CD4-positive, alpha-beta T cell treated with Interleukin-2 at 100 ng/mL for 4 hours (primary cell): ENCODE measurements around the gene PAK6.
A peak's percentile ranks its signal among the peaks of the same experiment; 100 is the strongest.

ENCODE experiments used
- DNase-seq: peaks from one replicate; pipeline ENCODE4 v3.0.0-alpha.2; 2020; ENCODE audit warnings: low spot score

PAK6 gene

GRCh38 chr15:40310993-40311392 lies 72.1 kb downstream of the PAK6 start:
- no peak for DNase-seq

GRCh38 chr15:40312370-40313158 lies 73.7 kb downstream of the PAK6 start:
- DNase-seq, result no peak

DNA sequence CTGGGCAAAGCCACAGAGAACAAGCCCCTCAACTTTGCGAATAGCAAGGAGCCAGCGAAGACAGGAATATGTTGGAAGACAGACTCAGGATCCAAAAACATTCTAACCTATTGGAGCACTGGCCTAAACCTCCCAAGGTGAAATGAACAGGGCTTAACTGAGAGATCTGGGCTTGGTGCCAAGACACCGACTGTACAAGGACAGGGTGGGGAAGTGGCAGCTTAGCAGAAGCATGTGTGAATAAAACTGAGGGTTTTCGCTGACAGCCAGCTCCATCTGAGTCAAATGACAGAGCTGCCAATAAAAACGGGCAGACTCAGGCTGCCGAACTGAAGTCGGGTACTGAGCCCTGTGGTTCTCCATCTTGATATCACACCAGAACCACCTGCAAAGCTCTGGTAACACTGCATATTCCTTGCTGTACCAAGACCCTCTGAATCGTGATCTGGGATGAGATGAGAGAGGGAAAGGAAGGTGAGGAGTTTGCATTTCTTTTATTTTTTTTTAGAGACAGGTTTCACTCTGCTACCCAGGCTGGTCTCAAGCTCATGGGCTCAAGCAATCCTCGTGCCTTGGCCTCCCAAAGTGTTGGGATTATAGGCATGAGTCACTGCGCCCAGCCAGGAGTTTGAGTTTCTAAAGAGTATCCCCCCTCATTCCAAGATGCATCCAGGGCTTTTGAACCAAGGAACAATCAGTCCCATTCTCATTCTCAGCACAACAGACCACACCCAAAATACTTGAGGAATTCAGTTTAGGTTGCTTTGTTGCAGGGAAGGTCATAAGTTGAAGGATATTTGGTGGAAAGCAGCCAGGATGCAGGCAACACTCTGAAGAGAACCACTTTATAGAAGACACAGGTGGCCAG lies 74.9 kb downstream of the PAK6 start:
- peak; percentile 68 for DNase-seq

DNA sequence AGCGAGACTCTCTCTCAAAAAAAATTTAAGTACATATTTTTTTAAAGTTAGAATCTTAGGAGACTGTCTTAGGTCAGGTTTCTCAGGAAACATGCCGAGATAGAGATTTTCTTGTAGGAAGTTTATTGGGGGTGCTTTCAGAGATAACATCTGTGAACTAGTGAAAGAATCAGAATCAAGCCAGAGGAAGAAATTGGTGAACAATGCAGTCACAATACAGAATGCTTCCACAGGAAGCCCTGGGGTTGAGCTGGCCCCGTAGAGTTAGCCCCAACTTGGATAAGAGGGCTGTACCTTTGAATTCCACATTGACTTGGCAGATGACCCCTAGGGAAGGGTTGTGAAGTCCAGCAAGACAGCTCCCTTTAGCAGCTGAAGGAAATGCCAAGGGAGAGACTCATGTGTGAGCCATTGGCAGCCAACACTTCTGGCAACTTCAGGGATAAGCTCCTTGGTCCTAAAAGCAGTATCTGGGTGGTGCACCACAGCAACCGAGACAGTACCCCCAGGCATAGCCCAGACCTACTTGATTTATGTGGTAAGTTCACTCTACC lies 75.9 kb downstream of the PAK6 start:
- DNase-seq, result no peak

DNA sequence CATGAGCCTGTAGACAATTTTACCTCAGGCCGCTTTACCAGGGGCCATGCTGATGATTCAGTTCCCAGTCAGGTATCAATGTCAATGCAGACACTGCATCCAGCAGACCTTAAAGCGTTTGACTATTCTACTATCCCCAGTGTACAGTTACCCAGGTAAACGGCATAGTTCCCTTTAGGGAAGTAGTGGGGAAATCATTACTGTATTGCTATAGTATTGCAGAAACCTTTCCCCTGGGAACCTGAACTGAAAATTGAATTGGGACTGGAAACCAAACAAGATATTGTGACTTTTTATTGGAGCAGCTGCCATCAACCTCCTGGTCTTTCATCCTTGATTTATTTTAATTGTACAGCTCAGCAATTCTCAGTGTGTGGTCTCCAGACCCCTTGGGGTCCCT lies 78.1 kb downstream of the PAK6 start:
- DNase-seq, result no peak

DNA sequence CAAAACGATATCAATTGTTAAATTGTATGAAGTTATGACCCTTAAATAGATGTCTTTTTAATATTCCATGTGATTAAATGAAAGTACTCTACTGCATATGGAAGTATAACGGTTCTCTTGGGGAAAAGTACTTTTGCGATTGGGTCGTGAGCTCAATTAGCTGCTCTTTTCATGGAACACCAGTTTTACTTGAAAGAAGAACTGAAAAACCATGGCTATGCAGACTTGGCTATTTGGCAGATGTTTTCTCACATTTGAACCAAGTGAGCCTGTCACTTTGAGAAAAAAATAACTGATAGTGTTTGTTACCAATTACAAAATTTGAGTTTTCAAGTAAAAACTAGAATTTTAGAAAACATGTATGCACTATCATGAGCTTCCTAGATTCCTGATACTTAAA lies 78.7 kb downstream of the PAK6 start:
- no peak for DNase-seq

DNA sequence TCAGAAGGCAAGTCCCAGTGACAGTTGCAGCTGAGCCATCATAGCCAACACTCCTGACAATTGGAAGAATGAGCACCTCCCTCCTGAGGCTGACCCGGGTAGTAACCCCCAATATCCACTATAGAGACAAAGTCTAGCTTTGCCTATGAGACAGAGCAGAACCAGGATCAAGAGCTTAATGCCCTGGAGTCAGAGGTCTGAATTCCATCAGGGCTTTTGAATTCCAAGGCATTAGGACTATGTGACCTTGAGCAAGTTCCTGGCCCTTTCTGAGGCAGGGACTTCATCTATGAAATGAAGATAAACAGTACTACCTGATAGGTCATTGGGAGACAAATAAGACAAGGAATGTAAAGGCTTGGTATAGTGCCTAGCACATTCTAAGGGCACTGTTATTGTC lies 81.5 kb downstream of the PAK6 start:
- DNase-seq, result no peak

GRCh38 chr15:40320931-40321371 lies 82.1 kb downstream of the PAK6 start:
- DNase-seq, result peak; percentile 80

- no peak for DNase-seq
These were observed 83.8 kb downstream of the PAK6 start for GRCh38 chr15:40322531-40323238.

DNA sequence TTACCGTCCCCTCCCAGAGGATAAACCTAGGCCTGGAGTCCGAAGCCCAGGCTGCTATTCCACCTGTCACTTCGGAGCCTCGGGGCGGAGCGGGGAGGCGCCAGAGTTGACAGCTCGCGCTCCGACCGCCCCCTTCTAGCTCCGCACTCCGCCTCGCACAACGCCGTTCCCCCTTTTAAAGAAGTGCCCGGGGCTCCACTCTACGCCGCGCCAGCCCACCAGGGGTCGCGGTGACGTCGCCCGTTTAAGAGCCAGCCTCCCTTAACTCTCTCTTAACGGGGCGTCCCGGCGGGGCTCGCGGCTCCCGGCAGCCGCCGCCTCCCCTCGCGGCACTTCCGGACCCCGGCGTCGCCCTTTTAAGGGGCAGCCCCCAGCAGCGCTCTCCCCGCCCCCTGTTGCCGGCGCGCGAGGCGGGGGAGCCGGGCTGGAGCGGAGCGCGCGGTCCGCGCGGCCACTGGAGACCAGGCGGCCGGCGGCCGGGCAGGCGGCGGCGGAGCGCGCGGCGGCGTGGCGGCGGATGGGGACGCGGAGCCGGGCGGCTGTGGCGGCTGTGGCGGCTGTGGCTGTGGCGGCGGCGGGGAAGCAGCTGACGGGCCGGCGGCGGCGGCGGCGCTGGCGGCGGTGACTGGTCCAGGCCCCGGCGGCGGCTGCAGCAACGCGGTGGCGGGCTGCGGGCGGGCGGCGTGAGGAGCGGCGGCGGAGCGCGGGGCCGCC lies 84.5 kb downstream of the PAK6 start, which contains the start of gene INAFM2:
INAFM2 (plus strand) TSS at position 454 of the 714 bp plus-strand sequence. CDS start 364 bp downstream, outside the sequence.
- DNase-seq, result peak; percentile 92

DNA sequence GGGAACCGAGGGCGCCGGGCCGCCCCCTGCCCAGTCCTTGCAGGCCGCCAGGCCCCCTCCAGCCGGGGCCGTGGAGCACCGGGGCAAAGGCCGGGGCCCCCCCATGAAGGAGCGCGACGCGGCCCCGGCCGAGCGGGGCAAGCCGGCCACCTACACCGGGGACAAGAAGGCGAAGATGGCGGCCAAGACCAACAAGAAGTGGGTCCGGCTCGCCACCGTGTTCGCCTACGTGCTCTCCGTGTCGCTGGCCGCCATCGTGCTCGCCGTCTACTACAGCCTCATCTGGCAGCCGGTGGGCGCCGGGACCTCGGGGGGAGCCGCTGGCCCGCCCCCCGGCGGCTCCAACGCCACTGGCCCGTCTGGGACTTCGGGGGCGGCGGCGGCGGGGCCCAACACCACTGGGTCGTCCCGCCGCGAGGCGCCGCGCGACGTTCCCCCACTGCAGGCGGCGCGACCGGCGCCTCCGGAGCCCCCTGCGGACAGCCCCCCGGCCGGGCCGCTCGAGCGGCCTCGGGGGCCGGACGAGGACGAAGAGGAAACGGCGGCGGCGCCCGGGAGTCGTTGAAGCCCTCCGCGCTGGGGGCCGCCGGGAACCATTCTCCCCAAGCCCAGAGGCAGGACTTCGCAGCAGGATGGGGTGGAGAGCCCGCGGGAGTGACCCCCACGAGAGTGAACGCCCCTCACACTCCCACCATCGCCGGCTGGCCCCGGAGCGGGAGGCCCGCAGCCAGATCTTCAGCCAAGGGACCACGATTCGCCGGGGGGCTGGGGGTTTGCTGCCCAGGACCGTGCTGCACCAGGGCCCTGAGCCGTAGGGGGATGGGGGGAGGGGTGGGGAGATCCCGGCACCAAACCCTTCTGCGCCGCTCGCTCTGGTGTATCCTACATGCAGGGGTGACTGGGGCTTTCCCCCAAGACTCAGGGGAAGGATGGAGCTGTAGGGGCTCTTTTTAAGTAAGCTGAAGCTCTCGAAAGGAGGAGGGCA lies 85.4 kb downstream of the PAK6 start:
- DNase-seq, result no peak

DNA sequence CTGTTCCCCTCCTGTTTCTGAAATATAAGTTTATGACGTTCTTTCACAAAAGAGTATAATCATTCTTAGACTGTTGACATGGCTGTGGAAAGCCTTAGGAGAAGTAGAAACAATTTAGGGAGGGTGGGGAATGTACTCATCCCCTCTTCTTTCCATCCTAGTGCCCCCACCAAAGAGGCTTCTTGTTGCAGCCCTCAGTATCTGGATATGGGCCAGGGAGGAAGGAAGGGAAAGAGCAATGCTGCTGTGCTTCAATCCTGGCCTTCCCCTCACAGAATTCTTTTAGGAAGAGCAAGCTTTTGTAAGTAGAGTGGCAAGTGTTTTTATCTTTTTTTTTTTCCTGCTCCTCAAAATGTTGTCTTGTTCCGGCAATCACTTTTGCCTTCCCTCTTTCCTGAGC lies 86.3 kb downstream of the PAK6 start:
- DNase-seq, result no peak

- no peak for DNase-seq
These were observed 86.8 kb downstream of the PAK6 start for GRCh38 chr15:40325700-40326099.
